ENCODE results near the gene SELENOO. TPM values are rescaled to one million over a fixed set of nuclear protein-coding genes. Genes with fewer than 3 reads are reported as not detected.

SELENOO gene
- total RNA-seq, 1 experiment from 2014 or later = 34.3 TPM

DNA sequence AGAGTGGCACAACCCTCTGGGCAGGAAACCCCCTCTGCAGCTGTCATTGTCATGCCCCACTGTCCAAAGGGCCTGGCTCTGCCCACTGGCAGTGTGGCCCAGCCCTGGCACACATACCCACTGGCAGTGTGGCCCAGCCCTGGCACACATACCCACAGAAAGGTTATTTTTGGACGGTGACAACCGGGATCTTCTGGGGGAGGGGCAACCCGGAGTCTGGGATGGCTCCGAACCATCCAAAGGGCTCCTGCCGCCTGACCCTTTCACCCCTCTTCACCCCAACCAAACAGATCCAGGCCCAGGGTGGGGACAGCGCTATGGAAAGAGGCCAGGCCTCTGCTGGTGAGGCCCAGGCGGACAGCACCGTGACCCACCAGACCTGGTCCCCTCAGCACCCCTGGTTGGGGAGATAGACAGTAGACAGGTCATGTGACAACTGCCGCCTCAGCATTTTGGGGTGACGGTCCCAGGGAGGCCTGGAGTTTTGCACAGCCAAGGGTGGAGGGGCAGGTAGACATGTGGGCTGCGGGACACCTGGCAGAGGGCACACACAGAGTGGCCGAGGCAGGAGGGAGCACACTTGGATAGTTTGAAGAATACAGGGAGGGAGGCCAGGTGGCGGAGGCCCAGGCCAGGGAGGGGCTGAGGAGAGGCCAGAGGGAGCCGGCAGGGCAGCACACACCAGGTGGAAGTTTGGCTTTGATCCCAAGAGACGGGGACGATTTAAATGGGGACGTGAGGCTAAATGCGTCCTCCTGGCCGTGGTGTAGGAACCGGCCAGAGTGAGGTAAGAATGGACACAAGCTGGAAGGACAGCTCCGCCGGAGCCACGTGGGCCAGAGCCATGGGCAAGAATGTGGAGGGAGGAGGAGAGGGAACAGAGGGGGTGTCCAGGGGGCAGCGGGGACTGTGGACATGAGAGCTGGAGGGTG, 57.8 kb downstream of the SELENOO start:
- POLR2A ChIA-PET = no interaction called here

DNA sequence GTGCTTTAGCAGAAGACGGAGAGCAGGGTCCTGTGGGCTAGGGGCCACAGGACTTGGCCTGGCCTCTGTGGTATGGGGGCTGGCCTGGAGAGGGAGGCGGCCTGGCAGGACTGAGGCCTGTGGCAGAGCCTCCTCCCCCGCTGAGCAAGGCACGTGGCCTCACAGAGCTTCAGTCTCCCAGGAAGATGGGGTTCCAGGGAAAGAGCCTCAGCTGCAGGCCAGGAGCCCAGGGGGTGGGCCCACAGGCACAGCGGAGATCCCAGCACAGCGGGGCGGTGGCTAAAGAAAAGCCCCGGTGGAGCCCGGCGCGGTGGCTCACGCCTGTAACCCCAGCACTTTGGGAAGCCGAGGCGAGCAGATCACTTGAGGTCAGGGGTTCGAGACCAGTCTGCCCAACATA, 58.5 kb downstream of the SELENOO start:
- Histone ChIP-seq H3K4me3 (ENCODE audit: low read depth in 2 of 2, low read length in 2 of 2) (no peak overlapping the region; a peak in 1 of 4 replicates), H3K36me3 (ENCODE audit: control insufficient read depth, insufficient read depth, low read length) (no peaks in the 10 kb centered on the region; the same call in 1 of the 2 replicates), H3K4me1 (ENCODE audit: control insufficient read depth, insufficient read depth, low read length) (peaks cover 33% of the 10 kb centered on the region), H3K27me3 (ENCODE audit: control insufficient read depth, insufficient read depth, low read length) (no peaks in the 10 kb centered on the region), H3K27ac (ENCODE audit: low read length) (peak overlapping the region; percentile 18; the same call in 1 of the 2 replicates), H3K9me3 (ENCODE audit: control insufficient read depth, insufficient read depth, low read depth, low read length) (no peaks in the 10 kb centered on the region)
- no TSS peak for BruUV-seq (replicated peaks)
- ChIA-PET POLR2A (no interaction called here), CTCF (no interaction called here)
- ATAC-seq (no peak), DNase-seq (ENCODE audit: low read depth, low spot score) (no peak)
- in situ Hi-C loops (cut with HindIII; ENCODE audit: low pct_unique_long_range_greater_than_20kb, low sequenced_read_pairs) = no loop called here
- intact Hi-C loops (cut with micrococcal nuclease; ENCODE audit: unreplicated experiment) = no loop called here
- TF ChIP-seq SIN3A (IDR thresholded peaks at IDR 0.05; ENCODE audit: borderline replicate concordance, insufficient read depth, low read depth, low read length) = no peak
- TF ChIP-seq, protein P1, sequence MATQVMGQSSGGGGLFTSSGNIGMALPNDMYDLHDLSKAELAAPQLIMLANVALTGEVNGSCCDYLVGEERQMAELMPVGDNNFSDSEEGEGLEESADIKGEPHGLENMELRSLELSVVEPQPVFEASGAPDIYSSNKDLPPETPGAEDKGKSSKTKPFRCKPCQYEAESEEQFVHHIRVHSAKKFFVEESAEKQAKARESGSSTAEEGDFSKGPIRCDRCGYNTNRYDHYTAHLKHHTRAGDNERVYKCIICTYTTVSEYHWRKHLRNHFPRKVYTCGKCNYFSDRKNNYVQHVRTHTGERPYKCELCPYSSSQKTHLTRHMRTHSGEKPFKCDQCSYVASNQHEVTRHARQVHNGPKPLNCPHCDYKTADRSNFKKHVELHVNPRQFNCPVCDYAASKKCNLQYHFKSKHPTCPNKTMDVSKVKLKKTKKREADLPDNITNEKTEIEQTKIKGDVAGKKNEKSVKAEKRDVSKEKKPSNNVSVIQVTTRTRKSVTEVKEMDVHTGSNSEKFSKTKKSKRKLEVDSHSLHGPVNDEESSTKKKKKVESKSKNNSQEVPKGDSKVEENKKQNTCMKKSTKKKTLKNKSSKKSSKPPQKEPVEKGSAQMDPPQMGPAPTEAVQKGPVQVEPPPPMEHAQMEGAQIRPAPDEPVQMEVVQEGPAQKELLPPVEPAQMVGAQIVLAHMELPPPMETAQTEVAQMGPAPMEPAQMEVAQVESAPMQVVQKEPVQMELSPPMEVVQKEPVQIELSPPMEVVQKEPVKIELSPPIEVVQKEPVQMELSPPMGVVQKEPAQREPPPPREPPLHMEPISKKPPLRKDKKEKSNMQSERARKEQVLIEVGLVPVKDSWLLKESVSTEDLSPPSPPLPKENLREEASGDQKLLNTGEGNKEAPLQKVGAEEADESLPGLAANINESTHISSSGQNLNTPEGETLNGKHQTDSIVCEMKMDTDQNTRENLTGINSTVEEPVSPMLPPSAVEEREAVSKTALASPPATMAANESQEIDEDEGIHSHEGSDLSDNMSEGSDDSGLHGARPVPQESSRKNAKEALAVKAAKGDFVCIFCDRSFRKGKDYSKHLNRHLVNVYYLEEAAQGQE (IDR thresholded peaks at IDR 0.05; ENCODE audit: insufficient read depth in 1 of 2, low read depth in 2 of 2, low read length in 1 of 2) = no peak
- TF ChIP-seq TCF7L2 (IDR thresholded peaks at IDR 0.05; ENCODE audit: low read depth, low read length) = no peak
- no peak for TF ChIP-seq POLR2AphosphoS5 (IDR thresholded peaks at IDR 0.05; ENCODE audit: low read depth, low read length)
- TF ChIP-seq, protein P2, sequence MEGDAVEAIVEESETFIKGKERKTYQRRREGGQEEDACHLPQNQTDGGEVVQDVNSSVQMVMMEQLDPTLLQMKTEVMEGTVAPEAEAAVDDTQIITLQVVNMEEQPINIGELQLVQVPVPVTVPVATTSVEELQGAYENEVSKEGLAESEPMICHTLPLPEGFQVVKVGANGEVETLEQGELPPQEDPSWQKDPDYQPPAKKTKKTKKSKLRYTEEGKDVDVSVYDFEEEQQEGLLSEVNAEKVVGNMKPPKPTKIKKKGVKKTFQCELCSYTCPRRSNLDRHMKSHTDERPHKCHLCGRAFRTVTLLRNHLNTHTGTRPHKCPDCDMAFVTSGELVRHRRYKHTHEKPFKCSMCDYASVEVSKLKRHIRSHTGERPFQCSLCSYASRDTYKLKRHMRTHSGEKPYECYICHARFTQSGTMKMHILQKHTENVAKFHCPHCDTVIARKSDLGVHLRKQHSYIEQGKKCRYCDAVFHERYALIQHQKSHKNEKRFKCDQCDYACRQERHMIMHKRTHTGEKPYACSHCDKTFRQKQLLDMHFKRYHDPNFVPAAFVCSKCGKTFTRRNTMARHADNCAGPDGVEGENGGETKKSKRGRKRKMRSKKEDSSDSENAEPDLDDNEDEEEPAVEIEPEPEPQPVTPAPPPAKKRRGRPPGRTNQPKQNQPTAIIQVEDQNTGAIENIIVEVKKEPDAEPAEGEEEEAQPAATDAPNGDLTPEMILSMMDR (IDR thresholded peaks at IDR 0.05) = no peak

More for the DNA sequence above, 57.8 kb downstream of the SELENOO start:
- H3K4me3 ChIP-seq (ENCODE audit: low read depth in 2 of 2, low read length in 2 of 2) = no peak overlapping the region
- no peaks in the 10 kb centered on the region for H3K9me3 ChIP-seq (ENCODE audit: control insufficient read depth, insufficient read depth, low read depth, low read length)
- CTCF ChIA-PET = no interaction called here
- in situ Hi-C loops (cut with HindIII; ENCODE audit: low pct_unique_long_range_greater_than_20kb, low sequenced_read_pairs) (no loop called here), intact Hi-C loops (cut with micrococcal nuclease; ENCODE audit: unreplicated experiment) (no loop called here)
- TF ChIP-seq, protein P2 (IDR thresholded peaks at IDR 0.05) = no peak
- no peak for TF ChIP-seq SIN3A (IDR thresholded peaks at IDR 0.05; ENCODE audit: borderline replicate concordance, insufficient read depth, low read depth, low read length)
- no peak for TF ChIP-seq TCF7L2 (IDR thresholded peaks at IDR 0.05; ENCODE audit: low read depth, low read length)
- TF ChIP-seq, protein P1 (IDR thresholded peaks at IDR 0.05; ENCODE audit: insufficient read depth in 1 of 2, low read depth in 2 of 2, low read length in 1 of 2) = no peak
- no peak for TF ChIP-seq POLR2AphosphoS5 (IDR thresholded peaks at IDR 0.05; ENCODE audit: low read depth, low read length)
- no peak for DNase-seq (ENCODE audit: low read depth, low spot score)
- H3K27ac ChIP-seq (ENCODE audit: low read length) = peak overlapping the region; percentile 18
- no peak for ATAC-seq
- BruUV-seq (replicated peaks) = no TSS peak
- peaks cover 37% of the 10 kb centered on the region for H3K4me1 ChIP-seq (ENCODE audit: control insufficient read depth, insufficient read depth, low read length)
- no peaks in the 10 kb centered on the region; the same call in 1 of the 2 replicates for H3K36me3 ChIP-seq (ENCODE audit: control insufficient read depth, insufficient read depth, low read length)
- H3K27me3 ChIP-seq (ENCODE audit: control insufficient read depth, insufficient read depth, low read length) = no peaks in the 10 kb centered on the region
